Hindlimb muscle (tissue), 1 donor: ENCODE data around the gene ARHGAP26. TPM values are rescaled to one million over a fixed set of nuclear protein-coding genes. Genes with fewer than 3 reads are reported as not detected.

Experiments used
- DNase-seq: peaks from one replicate; pipeline ENCODE4 v3.0.0-alpha.2; 2013
- polyA plus RNA-seq: library from polyadenylated mRNA; unstranded; fragments of 120-200 nt; gene quantifications from one replicate; pipeline ENCODE4 v1.2.1, GENCODE V29; 2013; ENCODE audit not compliant: insufficient read length

The ARHGAP26 gene
- polyA plus RNA-seq, 1 donor: 13.8 TPM

- DNase-seq: no peak
These were observed 381.0 kb downstream of the ARHGAP26 start for GRCh38 chr5:143151056-143151700.

- DNase-seq: no peak
These were observed 382.3 kb downstream of the ARHGAP26 start for GRCh38 chr5:143152445-143152844.

GRCh38 chr5:143153332-143154119 lies 383.3 kb downstream of the ARHGAP26 start:
- peak; percentile 75 for DNase-seq

GRCh38 chr5:143154510-143155370 lies 384.6 kb downstream of the ARHGAP26 start:
- DNase-seq: no peak

- DNase-seq: no peak
These were observed 385.3 kb downstream of the ARHGAP26 start for GRCh38 chr5:143155455-143155854.

GRCh38 chr5:143156086-143156485 lies 385.9 kb downstream of the ARHGAP26 start:
- no peak for DNase-seq

- DNase-seq: no peak
These were observed 386.4 kb downstream of the ARHGAP26 start for GRCh38 chr5:143156572-143156971.

GRCh38 chr5:143159031-143159430 lies 388.9 kb downstream of the ARHGAP26 start:
- DNase-seq: no peak

- no peak for DNase-seq
These were observed 391.8 kb downstream of the ARHGAP26 start for GRCh38 chr5:143161885-143162540.

GRCh38 chr5:143162810-143163209 lies 392.6 kb downstream of the ARHGAP26 start:
- DNase-seq: no peak

- no peak for DNase-seq
These were observed 394.4 kb downstream of the ARHGAP26 start for GRCh38 chr5:143164557-143164956.

GRCh38 chr5:143165049-143165880 lies 395.1 kb downstream of the ARHGAP26 start:
- DNase-seq: no peak

GRCh38 chr5:143166090-143166489 lies 395.9 kb downstream of the ARHGAP26 start:
- no peak for DNase-seq

- DNase-seq: no peak
These were observed 396.7 kb downstream of the ARHGAP26 start for GRCh38 chr5:143166661-143167420.

GRCh38 chr5:143168171-143168741 lies 398.1 kb downstream of the ARHGAP26 start:
- peak; percentile 41 for DNase-seq

GRCh38 chr5:143168921-143169810 lies 399.0 kb downstream of the ARHGAP26 start:
- no peak for DNase-seq

- DNase-seq: no peak
These were observed 399.9 kb downstream of the ARHGAP26 start for GRCh38 chr5:143170104-143170503.

- DNase-seq: no peak
These were observed 400.8 kb downstream of the ARHGAP26 start for GRCh38 chr5:143170977-143171376.

GRCh38 chr5:143172739-143173138 lies 402.6 kb downstream of the ARHGAP26 start:
- no peak for DNase-seq
